ENCODE data around the gene ABR.
A peak's percentile ranks its signal among the peaks of the same experiment; 100 is the strongest.
"Not testable (repeated sequence)": the region's sequence is repeated elsewhere in the genome, so short reads cannot be mapped to it uniquely, and the experiment has no call there.

The ABR gene

DNA sequence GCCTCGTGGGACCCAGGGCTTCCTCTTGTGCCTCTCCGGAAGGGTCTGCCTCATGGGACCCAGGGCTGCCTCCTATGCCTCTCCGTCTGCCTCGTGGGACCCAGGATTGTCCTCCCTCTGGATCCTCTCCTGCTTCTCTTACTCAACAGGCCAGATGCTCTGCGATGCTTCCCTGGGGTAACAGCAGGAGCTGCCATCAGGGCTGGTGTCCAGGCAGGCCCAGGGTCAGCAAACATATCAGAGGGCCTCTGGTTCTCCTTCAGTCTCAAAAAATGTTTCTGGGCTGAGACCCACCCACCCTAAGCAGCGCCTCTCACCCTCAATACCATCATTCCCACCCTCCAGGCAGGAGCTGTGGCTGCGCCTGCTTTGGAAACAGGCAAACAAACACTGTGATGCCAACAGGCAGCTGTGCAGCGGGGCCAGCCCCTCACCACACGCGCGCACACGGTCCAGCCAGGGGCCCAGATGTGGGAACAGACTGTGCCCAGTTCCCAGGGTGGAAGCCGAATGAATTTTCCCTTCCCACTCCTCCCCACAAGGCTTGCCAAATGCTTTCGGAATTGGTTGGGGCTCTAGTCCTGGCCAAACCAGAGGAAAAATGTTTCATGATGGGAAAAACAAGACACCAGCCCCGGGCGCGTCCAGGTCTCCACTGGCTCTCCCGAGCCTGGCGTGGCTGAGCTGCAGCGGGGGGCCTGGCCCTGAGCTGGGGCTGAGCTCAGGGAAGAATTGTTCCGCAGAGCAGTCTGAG, 171.6 kb downstream of the ABR start:
- no peak for DNase-seq (ENCODE audit: low read depth)

DNA sequence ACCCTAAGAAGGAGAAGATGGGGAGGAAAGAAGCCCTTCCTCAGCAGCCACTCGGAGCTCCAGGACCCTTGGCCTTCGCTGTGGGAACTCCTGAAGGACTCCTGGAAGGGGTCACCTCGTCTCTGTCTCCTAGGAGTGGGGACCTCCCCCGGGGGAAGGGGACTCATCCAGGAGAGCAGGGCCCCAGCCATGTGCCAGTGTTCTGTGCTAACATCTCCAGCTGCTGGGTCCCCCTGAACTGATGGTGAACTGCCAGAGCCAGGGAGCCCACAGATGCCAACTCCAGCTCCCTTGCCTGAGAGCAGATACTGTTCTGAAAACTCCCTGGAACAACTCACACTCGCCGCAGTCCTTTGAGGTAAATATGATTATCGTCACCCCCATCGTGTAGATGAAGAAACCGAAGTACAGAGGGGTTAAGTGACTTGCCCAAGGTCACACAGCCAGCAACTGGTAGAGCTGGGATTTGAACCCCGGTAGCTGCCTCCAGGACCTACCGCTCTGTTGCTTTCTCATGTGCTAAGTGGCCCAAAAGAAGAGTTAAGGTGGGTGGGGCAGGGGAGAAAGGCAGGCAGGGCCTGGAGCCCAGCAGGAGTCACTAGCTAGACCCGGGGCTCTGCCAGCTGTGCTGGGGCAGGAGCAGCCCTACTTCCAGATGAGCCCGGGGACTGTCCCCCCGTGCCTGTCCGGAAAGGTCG, 172.3 kb downstream of the ABR start:
- DNase-seq (ENCODE audit: low read depth), result no peak

DNA sequence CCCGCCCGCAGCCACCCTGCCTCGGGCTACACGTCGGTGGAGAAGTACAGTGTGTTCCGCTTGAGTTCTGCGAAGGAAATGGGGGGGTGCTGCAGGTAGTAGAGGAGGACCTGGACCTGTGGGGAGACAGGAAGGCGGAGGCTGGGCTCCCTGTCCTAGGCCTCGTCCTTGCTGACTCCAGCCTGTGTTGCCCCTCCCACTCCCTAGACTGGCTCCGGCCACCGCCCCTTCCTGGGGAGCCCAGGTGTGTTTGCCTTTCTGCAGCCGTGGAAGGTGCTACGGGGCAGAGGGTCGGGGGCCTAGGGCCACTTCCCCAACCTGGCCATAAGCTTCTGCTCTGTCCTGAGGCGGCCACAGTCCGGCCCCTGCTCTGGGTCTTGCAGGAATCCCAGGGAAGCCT, 173.7 kb downstream of the ABR start:
- no peak for DNase-seq (ENCODE audit: low read depth)

- DNase-seq (ENCODE audit: low read depth), result no peak
These were observed 174.3 kb downstream of the ABR start for GRCh38 chr17:1005361-1005946.

- no peak for DNase-seq (ENCODE audit: low read depth)
These were observed 174.9 kb downstream of the ABR start for GRCh38 chr17:1004769-1005295.

GRCh38 chr17:1003972-1004768, 175.6 kb downstream of the ABR start:
- no peak for DNase-seq (ENCODE audit: low read depth)

DNA sequence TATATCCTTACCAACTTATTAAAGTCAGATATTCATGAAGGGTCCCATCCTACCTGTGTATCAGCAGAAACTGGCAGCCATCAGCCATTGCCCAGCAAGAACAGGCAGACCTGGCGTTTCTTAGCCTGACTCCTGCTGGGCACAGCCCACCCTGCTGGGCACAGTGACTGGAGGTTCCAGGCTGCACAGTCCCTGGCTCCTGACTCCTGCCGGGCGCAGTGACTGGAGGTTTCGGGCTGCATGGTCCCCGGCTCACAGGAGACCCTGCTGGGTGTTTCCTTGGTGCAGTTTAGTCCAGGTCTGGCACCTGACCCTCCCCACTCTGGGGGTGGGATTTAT, 176.2 kb downstream of the ABR start:
- no peak for DNase-seq (ENCODE audit: low read depth)

GRCh38 chr17:1002771-1003555, 176.8 kb downstream of the ABR start:
- DNase-seq (ENCODE audit: low read depth), result no peak

- no peak for DNase-seq (ENCODE audit: low read depth)
These were observed 177.4 kb downstream of the ABR start for GRCh38 chr17:1002412-1002753.

DNA sequence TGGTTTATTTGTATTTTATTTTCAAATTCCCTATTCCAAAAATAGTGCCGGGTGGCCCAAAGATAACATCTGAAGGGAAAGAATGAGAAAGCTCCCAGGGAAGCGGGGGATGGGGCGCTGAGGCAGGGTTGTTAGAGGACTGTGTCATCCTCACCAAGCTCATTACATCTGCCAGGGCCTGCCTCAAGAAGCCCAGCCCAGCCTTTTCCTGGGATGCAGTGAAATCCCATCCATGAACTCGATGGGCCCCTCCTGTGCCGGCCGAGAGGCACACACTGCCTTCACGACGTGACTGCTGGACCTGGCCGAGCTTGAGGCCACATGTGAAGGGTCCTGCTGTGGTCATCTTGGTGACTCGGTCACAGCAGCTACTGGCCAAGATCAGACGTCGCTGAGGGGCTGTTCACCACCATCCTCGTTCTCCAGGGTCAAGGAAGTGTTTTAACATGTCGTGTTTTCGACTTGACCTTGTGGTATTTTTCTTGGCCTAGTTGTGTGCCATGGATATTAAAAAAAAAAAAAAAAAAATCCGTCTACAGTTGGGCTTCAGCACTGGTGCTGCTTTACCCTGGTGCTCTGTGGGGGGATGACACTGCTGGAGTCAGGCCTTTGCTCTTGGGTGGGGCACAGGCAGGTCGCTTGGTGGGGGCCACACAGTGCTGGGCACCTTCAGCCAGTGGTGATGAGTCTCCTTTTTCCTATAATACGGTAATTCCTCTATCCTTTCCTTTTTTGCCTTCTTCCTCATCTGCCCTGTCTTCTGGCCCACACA, 178.0 kb downstream of the ABR start:
- DNase-seq (ENCODE audit: low read depth), result no peak

- no peak for DNase-seq (ENCODE audit: low read depth)
These were observed 179.0 kb downstream of the ABR start for GRCh38 chr17:1000597-1001461.

- no peak for DNase-seq (ENCODE audit: low read depth)
These were observed 181.7 kb downstream of the ABR start for GRCh38 chr17:998111-998510.

GRCh38 chr17:996554-997344, 183.0 kb downstream of the ABR start, which contains the start of gene TIMM22:
Gene TIMM22 (plus strand): TSS chr17:997129. CDS start chr17:997143, 14 bp downstream.
- peak; percentile 75 for DNase-seq (ENCODE audit: low read depth)

DNA sequence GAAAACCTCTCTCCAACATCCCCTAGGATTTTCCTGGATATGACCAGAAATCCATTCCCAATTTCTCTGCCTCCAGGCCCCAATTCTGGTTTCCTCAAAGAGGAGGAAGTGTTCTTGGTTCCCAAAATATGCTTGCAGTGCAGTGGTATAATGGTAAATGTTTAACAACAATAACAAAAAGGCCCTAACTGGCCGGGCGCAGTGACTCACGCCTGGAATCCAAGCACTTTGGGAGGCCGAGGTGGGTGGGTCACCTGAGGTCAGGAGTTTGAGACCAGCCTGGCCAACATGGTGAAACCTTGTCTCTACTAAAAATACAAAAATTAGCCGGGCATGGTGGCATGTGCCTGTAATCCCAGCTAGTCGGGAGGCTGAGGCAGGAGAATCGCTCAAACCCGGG, 184.5 kb downstream of the ABR start:
- not testable (repeated sequence) for DNase-seq (ENCODE audit: low read depth)

DNA sequence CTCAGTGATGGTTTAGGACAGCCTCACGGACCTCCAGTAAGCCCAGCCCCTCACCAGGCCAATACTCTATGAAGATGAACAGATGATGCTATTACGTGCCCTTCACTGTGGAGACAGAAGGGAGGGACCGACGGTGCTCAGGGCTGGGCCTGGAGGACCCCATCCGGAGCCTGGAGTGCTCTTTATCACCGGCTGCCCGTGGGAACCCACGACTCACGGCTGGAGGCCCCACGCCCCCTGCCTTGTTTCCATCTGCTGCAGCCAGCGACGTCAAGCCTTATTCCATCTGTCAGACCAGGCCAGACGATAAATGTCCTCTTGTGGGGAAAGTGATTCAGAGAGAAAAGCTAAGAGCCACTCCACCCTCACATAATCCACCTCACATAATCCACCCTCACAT, 186.8 kb downstream of the ABR start:
- no peak for DNase-seq (ENCODE audit: low read depth)

GRCh38 chr17:988561-988960, 191.2 kb downstream of the ABR start:
- no peak for DNase-seq (ENCODE audit: low read depth)

DNA sequence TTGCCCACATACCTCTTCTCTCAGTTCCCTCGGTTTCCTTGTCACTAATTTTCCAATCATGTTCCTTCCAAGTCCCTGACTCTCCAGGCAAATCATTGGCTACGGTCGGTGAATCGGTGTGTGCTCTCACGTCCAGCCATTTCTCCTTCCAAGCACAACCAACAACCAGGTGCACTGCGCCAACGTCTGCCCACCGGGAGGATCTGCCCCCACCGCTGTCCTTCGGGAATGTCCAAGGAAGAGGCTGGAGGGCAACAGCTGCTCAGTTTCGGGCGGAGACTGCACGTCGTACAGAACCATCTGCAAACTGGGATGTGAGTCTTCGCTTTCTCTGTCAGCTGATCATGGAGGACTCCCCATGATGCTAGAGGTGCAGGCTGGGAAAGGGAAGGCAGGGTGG, 191.8 kb downstream of the ABR start:
- DNase-seq (ENCODE audit: low read depth), result no peak

- DNase-seq (ENCODE audit: low read depth), result no peak
These were observed 193.4 kb downstream of the ABR start for GRCh38 chr17:986322-986929.

- no peak for DNase-seq (ENCODE audit: low read depth)
These were observed 195.9 kb downstream of the ABR start for GRCh38 chr17:983921-984320.

Measured in stimulated activated CD8-positive, alpha-beta memory T cell treated with anti-CD3 and anti-CD28 coated beads, Interleukin-15, amount 100 ng/mL, for 24 hours (primary cell).